ENCODE data around the gene AIPL1. TPM values are rescaled to one million over a fixed set of nuclear protein-coding genes. Genes with fewer than 3 reads are reported as not detected.

The AIPL1 gene
- total and polyA plus RNA-seq, 8 donors: 0.04 TPM; not detected in 7

GRCh38 chr17:6393351-6393952 lies 41.5 kb downstream of the AIPL1 start:
- FAIRE-seq: no peak
- DNase-seq: no peak
- Histone ChIP-seq H3K4me1 (peaks cover 0 to 7% (median 0%) of the 10 kb centered on the region in 3 donors), H3K27ac (no peak overlapping the region), H3K27me3 (peaks cover 0 to 3% (median 2%) of the 10 kb centered on the region in 4 donors), H3K4me3 (no peak overlapping the region), H3K36me3 (no peaks in the 10 kb centered on the region), H3K9me3 (no peaks in the 10 kb centered on the region)
- no peak for TF ChIP-seq CTCF (IDR thresholded peaks at IDR 0.05)
- peak; percentile 38 to 80 (median 67) for ATAC-seq
- intact Hi-C loops (cut with DNase I): no loop called here
- 10 to 14% methylated on average over 15 of the region's 15 CpGs for WGBS, 2 donors

GRCh38 chr17:6392609-6393350 lies 42.1 kb downstream of the AIPL1 start:
- ATAC-seq (peak; percentile 24 to 80 (median 50)), FAIRE-seq (no peak), DNase-seq (no peak)
- H3K4me3 ChIP-seq: no peak overlapping the region
- H3K27me3 ChIP-seq: peaks cover 0 to 3% (median 2%) of the 10 kb centered on the region in 4 donors
- no peaks in the 10 kb centered on the region for H3K36me3 ChIP-seq
- no peak for TF ChIP-seq CTCF (IDR thresholded peaks at IDR 0.05)
- H3K9me3 ChIP-seq: no peaks in the 10 kb centered on the region
- no peak overlapping the region for H3K27ac ChIP-seq
- WGBS, 2 donors: 8 to 13% methylated on average over 13 of the region's 13 CpGs
- peaks cover 0 to 7% (median 0%) of the 10 kb centered on the region in 3 donors for H3K4me1 ChIP-seq
- intact Hi-C loops (cut with DNase I): no loop called here

GRCh38 chr17:6388416-6388815 lies 46.5 kb downstream of the AIPL1 start:
- no peak overlapping the region for H3K27ac ChIP-seq
- FAIRE-seq (no peak), ATAC-seq (no peak), DNase-seq (no peak)
- TF ChIP-seq CTCF (IDR thresholded peaks at IDR 0.05): no peak
- intact Hi-C loops (cut with DNase I): no loop called here
- WGBS, 2 donors: 64 to 74% methylated on average over 11 of the region's 11 CpGs
- H3K4me3 ChIP-seq: no peak overlapping the region
- H3K27me3 ChIP-seq: no peaks in the 10 kb centered on the region
- no peaks in the 10 kb centered on the region for H3K9me3 ChIP-seq
- H3K4me1 ChIP-seq: peaks cover 0 to 6% (median 0%) of the 10 kb centered on the region in 3 donors
- H3K36me3 ChIP-seq: no peaks in the 10 kb centered on the region

GRCh38 chr17:6387858-6388257 lies 47.1 kb downstream of the AIPL1 start:
- peaks cover 0 to under 1% (median 0%) of the 10 kb centered on the region in 3 donors for H3K4me1 ChIP-seq
- DNase-seq: no peak
- 48 to 53% methylated on average over 8 of the region's 8 CpGs for WGBS, 2 donors
- no peak overlapping the region for H3K27ac ChIP-seq
- no peak for ATAC-seq
- no peaks in the 10 kb centered on the region for H3K36me3 ChIP-seq
- FAIRE-seq: no peak
- no peaks in the 10 kb centered on the region for H3K9me3 ChIP-seq
- H3K4me3 ChIP-seq: no peak overlapping the region
- intact Hi-C loops (cut with DNase I): no loop called here
- H3K27me3 ChIP-seq: no peaks in the 10 kb centered on the region
- TF ChIP-seq CTCF (IDR thresholded peaks at IDR 0.05): no peak

- ATAC-seq (no peak), FAIRE-seq (no peak), DNase-seq (no peak)
- no peak for TF ChIP-seq CTCF (IDR thresholded peaks at IDR 0.05)
- intact Hi-C loops (cut with DNase I): no loop called here
- Histone ChIP-seq H3K36me3 (no peaks in the 10 kb centered on the region), H3K27me3 (no peaks in the 10 kb centered on the region), H3K27ac (no peak overlapping the region), H3K4me3 (no peak overlapping the region), H3K9me3 (no peaks in the 10 kb centered on the region), H3K4me1 (no peaks in the 10 kb centered on the region)
- 59 to 64% methylated on average over 4 of the region's 4 CpGs for WGBS, 2 donors
Observed at GRCh38 chr17:6387442-6387841, 47.5 kb downstream of the AIPL1 start.

Measured in pancreas (tissue), 10 donors.